Measurements from ENCODE around the gene TRAF2.

TRAF2 gene

DNA sequence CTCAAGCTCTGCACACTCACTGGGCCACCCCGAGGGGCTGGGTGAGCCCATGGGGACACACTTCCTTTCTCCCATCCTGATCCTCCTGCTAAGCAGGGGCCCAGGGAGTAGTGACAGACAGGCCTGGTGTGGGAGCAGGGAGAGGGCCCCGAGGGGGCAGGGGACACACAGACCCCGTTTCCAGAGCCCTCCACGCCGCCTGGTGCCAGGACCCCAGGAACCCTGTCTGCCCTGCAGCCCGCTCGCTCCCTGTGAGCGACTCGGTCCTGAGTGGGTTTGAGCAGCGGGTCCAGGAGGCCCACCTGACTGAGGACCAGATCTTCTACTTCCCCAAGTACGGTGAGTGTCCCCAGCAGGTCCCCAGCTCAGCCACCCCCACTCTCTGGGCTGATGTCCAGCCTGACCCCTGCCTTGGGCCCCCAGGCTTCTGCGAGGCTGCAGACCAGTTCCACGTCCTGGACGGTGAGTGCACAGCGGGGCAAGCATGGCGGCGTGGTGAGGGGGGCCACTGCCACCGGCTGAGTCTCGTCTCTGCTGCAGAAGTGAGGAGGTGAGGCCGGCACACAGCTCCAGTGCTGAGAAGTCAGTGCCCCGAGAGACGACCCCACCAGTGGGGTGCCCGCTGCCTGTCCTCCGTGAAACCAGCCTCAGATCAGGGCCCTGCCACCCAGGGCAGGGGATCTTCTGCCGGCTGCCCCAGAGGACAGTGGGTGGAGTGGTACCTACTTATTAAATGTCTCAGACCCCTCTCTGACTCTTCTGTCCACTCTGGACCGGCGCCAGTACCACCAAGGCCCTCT is 60.1 kb downstream of the TRAF2 start:
- Histone ChIP-seq H3K36me3 (replicated peaks; ENCODE audit: insufficient read depth, low read length) (peaks cover 14% of the 10 kb centered on the region), H3K9me2 (replicated peaks; ENCODE audit: insufficient read depth, low read length) (no peaks in the 10 kb centered on the region), H3K4me1 (ENCODE audit: low read length) (peaks cover 9% of the 10 kb centered on the region), H3K4me2 (ENCODE audit: low read depth, low read length) (no peak overlapping the region), H3K27me3 (replicated peaks; ENCODE audit: insufficient read depth, low read length) (no peaks in the 10 kb centered on the region), H3F3A (ENCODE audit: insufficient read depth, low read length) (no peaks in the 10 kb centered on the region), H4K20me1 (ENCODE audit: insufficient read depth, low read length) (no peaks in the 10 kb centered on the region), H3K9me3 (replicated peaks; ENCODE audit: insufficient read depth, low read length) (no peaks in the 10 kb centered on the region), H3K4me3 (ENCODE audit: low read length) (no peak overlapping the region), H3K27ac (ENCODE audit: low read length) (no peak overlapping the region), H2AFZ (ENCODE audit: low read length) (no peak overlapping the region), H3K9ac (ENCODE audit: low read length) (no peak overlapping the region), H3K79me2 (ENCODE audit: low read length) (peaks cover 27% of the 10 kb centered on the region)
- no peak for DNase-seq
- TF ChIP-seq, protein P1, sequence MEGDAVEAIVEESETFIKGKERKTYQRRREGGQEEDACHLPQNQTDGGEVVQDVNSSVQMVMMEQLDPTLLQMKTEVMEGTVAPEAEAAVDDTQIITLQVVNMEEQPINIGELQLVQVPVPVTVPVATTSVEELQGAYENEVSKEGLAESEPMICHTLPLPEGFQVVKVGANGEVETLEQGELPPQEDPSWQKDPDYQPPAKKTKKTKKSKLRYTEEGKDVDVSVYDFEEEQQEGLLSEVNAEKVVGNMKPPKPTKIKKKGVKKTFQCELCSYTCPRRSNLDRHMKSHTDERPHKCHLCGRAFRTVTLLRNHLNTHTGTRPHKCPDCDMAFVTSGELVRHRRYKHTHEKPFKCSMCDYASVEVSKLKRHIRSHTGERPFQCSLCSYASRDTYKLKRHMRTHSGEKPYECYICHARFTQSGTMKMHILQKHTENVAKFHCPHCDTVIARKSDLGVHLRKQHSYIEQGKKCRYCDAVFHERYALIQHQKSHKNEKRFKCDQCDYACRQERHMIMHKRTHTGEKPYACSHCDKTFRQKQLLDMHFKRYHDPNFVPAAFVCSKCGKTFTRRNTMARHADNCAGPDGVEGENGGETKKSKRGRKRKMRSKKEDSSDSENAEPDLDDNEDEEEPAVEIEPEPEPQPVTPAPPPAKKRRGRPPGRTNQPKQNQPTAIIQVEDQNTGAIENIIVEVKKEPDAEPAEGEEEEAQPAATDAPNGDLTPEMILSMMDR (IDR thresholded peaks at IDR 0.05; ENCODE audit: low read length): no peak

DNA sequence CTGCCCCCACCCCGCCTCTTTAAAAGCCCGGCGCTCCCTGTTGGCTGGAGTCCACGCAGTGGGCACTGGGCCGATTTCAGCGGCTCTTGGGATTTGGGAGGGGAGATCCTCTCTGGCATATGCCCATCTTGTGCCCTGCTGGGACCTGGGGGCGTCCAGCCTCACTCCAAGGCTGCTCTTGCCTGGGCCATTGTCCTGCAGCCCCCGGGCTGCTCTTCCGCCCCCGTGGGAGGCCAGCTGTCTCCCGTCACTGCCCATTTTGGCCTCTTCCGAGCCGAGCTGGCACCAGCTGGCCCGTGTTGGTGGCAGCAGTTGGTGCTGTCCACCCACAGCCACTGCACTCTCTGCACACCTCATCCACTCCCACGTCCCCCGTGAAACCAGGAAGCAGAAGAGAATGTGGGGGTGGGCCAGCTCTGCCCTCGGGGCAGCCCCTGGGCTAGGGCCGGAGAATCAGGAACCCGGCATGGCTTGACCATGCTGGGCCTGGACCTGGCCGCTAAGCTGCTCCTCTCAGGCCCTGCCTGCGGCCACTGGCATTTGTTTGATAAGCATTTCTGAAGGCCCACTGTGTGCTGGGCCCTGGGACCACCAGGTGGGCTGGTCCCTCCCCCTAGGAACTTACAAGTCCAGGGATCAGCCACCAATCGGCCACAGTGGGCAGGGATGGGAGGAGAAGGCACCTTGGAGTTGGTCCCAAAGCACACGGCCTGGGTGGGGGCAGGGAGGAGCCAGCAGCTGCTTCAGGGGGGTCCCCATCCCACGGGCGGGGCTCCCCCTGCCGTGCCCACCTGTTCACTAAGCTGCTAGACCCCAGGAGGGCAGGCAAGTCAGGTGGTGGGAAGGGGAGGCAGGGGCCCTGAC is 60.9 kb downstream of the TRAF2 start:
- peaks cover 9% of the 10 kb centered on the region for H3K4me1 ChIP-seq (ENCODE audit: low read length)

DNA sequence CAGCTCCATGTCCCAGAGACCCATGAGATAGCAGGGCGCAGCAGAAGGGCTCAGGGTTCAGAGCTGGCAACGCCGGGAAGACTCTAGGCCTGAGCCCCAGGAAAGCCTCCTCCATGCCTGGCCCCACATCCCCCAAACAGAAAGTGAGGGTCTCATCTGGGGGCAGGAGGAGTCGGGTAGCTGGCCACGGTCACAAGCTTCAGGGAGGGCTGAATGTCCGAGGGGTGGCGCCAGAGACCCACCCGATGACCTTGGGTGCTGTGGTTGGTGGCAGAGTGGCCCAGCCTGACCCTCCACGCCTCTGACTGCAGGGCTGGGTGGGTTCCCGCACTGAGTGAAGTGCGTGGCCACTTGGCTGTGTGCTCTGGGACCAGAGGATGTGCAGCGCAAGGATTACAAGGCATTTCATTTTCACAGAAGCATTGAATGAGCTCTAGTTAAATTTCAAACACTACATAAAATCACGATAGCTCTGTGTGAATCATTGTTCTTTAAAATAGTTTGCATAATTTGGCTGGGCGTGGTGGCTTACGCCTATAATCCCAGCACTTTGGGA is 61.7 kb downstream of the TRAF2 start:
- H4K20me1 ChIP-seq (ENCODE audit: insufficient read depth, low read length): no peaks in the 10 kb centered on the region
- no peak overlapping the region for H2AFZ ChIP-seq (ENCODE audit: low read length)
- TF ChIP-seq, protein P1 (IDR thresholded peaks at IDR 0.05; ENCODE audit: low read length): peak; percentile 30
- TF ChIP-seq EZH2phosphoT487 (IDR thresholded peaks at IDR 0.05; ENCODE audit: low read length) (no peak), EZH2 (optimal IDR thresholded peaks at IDR 0.05; ENCODE audit: low read depth, low read length) (no peak)
- no peak overlapping the region for H3K9ac ChIP-seq (ENCODE audit: low read length)
- no peaks in the 10 kb centered on the region for H3K36me3 ChIP-seq (replicated peaks; ENCODE audit: insufficient read depth, low read length)
- no peaks in the 10 kb centered on the region for H3F3A ChIP-seq (ENCODE audit: insufficient read depth, low read length)
- no peak overlapping the region for H3K4me2 ChIP-seq (ENCODE audit: low read depth, low read length)
- peaks cover 4% of the 10 kb centered on the region for H3K27me3 ChIP-seq (replicated peaks; ENCODE audit: insufficient read depth, low read length)
- H3K79me2 ChIP-seq (ENCODE audit: low read length): peaks cover 11% of the 10 kb centered on the region
- H3K9me2 ChIP-seq (replicated peaks; ENCODE audit: insufficient read depth, low read length): no peaks in the 10 kb centered on the region
- H3K27ac ChIP-seq (ENCODE audit: low read length): no peak overlapping the region
- H3K4me1 ChIP-seq (ENCODE audit: low read length): peaks cover 9% of the 10 kb centered on the region
- no peak for DNase-seq
- H3K4me3 ChIP-seq (ENCODE audit: low read length): no peak overlapping the region
- H3K9me3 ChIP-seq (replicated peaks; ENCODE audit: insufficient read depth, low read length): no peaks in the 10 kb centered on the region

More for the DNA sequence above, 60.9 kb downstream of the TRAF2 start:
- Histone ChIP-seq H3K36me3 (replicated peaks; ENCODE audit: insufficient read depth, low read length) (peaks cover 6% of the 10 kb centered on the region), H3K9ac (ENCODE audit: low read length) (no peak overlapping the region), H4K20me1 (ENCODE audit: insufficient read depth, low read length) (no peaks in the 10 kb centered on the region), H3K4me2 (ENCODE audit: low read depth, low read length) (no peak overlapping the region), H3K27me3 (replicated peaks; ENCODE audit: insufficient read depth, low read length) (no peaks in the 10 kb centered on the region), H2AFZ (ENCODE audit: low read length) (no peak overlapping the region), H3K79me2 (ENCODE audit: low read length) (peaks cover 18% of the 10 kb centered on the region), H3K9me3 (replicated peaks; ENCODE audit: insufficient read depth, low read length) (no peaks in the 10 kb centered on the region), H3K4me3 (ENCODE audit: low read length) (no peak overlapping the region), H3F3A (ENCODE audit: insufficient read depth, low read length) (no peaks in the 10 kb centered on the region), H3K9me2 (replicated peaks; ENCODE audit: insufficient read depth, low read length) (no peaks in the 10 kb centered on the region), H3K27ac (ENCODE audit: low read length) (no peak overlapping the region)
- DNase-seq: no peak
- TF ChIP-seq EZH2phosphoT487 (IDR thresholded peaks at IDR 0.05; ENCODE audit: low read length) (no peak), EZH2 (optimal IDR thresholded peaks at IDR 0.05; ENCODE audit: low read depth, low read length) (no peak)
- TF ChIP-seq, protein P1 (IDR thresholded peaks at IDR 0.05; ENCODE audit: low read length): no peak

All from MM.1S (cell line).